GM13976 (cell line): ENCODE results near the gene PLXNA2.

Source experiments
- DNase-seq: peaks from one replicate; pipeline ENCODE4 v3.0.0; 2012; ENCODE audit warnings: low spot score
- CTCF ChIP-seq: IDR thresholded peaks from 2 replicates; pipeline ENCODE4 v1.5.1; 2012; ENCODE audit warnings: borderline replicate concordance, mild to moderate bottlenecking; ENCODE audit not compliant: insufficient read depth; ENCODE audit errors: extremely low read depth, missing control alignments, control extremely low read depth
- in situ Hi-C: fragments of 300-500 bp; cut with MboI; formaldehyde crosslinking; loops from one replicate; pipeline ENCODE4 v1.12.0; 2022; ENCODE audit warnings: low sequenced_read_pairs, mixed read lengths, inconsistent platforms; ENCODE audit not compliant: unreplicated experiment

The PLXNA2 gene

GRCh38 chr1:207997486-207998268, 246.5 kb downstream of the PLXNA2 start:
- DNase-seq = peak; percentile 70
- TF ChIP-seq CTCF = peak; percentile 78
- in situ Hi-C loops = no loop called here

- in situ Hi-C loops = no loop called here
- TF ChIP-seq CTCF = no peak
- DNase-seq = no peak
Measured at GRCh38 chr1:207996636-207997035, 247.5 kb downstream of the PLXNA2 start.

- no peak for TF ChIP-seq CTCF
- in situ Hi-C loops = no loop called here
- no peak for DNase-seq
Measured at GRCh38 chr1:207995576-207995975, 248.6 kb downstream of the PLXNA2 start.

GRCh38 chr1:207993477-207994445, 250.4 kb downstream of the PLXNA2 start:
- in situ Hi-C loops = no loop called here
- peak; percentile 27 for TF ChIP-seq CTCF
- DNase-seq = no peak

GRCh38 chr1:207992677-207993236, 251.4 kb downstream of the PLXNA2 start:
- no peak for TF ChIP-seq CTCF
- no peak for DNase-seq
- in situ Hi-C loops = no loop called here

GRCh38 chr1:207991583-207992026, 252.6 kb downstream of the PLXNA2 start:
- in situ Hi-C loops = no loop called here
- no peak for TF ChIP-seq CTCF
- DNase-seq = no peak
